Smooth muscle cell of the brain vasculature (primary cell): ENCODE measurements around the gene ELOVL6.
"Not testable (repeated sequence)": the region's sequence is repeated elsewhere in the genome, so short reads cannot be mapped to it uniquely, and the experiment has no call there.

Experiments used
- DNase-seq: peaks from one replicate; pipeline ENCODE4 v3.0.0-alpha.2; 2012; ENCODE audit warnings: low read depth, low spot score

Gene ELOVL6

DNA sequence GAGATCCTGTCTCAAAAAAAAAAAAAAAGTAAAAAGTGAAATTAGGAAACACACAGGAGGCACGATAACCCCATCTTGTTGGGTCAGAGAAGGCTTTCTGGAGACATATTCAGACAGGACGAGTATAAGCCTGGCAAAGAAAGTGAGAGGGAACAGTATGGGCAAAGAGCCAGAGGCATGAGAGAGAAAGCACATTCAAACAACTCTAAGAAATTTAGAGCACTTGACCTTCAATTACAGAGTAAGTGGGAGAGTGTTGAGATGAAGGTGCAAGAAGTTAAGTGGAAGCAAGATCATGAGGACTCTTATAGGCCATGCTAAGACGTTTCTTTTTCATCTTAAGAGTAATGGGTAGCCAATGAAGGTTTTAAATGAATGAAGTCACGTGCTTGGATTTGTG, 70.4 kb downstream of the ELOVL6 start:
- DNase-seq, result no peak

- no peak for DNase-seq
Measured at GRCh38 chr4:110124711-110125110, 73.7 kb downstream of the ELOVL6 start.

- DNase-seq, result no peak
Measured at GRCh38 chr4:110122201-110122600, 76.2 kb downstream of the ELOVL6 start.

DNA sequence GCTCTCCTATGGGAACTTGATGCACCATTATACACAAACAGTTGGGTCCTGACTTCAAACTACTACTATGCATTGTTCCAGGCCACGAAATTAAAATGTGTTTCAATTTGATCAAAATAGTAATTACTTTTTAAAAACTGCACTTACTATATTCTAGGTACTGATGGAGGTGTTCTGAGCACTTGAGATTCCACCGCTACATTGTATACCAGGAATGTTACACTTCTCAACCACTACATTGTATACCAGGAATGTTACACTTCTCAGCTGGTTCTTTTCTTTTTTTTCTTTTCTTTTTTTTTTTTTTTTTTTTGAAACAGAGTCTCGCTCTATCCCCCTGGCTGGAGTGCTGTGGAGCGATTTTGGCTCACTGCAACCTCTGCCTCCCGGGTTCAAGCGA, 77.9 kb downstream of the ELOVL6 start:
- no peak for DNase-seq

GRCh38 chr4:110119880-110120279, 78.5 kb downstream of the ELOVL6 start:
- no peak for DNase-seq

GRCh38 chr4:110119337-110119736, 79.1 kb downstream of the ELOVL6 start:
- DNase-seq, result no peak

DNA sequence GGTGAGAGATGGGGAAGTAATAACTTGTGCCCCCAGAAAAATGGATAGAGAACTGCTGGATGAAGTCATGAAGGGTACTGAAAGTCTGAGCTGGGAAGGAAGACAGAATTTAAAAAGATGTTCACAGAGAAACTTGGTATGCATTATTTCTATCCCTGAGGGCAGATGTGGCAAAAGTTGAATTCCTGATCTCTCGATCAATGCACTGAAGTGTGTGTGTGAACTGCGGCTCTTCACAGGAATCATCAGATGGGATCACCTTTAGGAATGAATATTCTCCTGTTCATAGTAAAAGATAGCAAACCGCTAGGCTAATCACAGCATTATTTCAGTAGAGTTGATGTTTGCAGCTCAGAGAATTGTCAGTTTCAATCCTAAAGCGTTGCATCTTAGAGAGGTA, 86.4 kb downstream of the ELOVL6 start:
- DNase-seq, result no peak

DNA sequence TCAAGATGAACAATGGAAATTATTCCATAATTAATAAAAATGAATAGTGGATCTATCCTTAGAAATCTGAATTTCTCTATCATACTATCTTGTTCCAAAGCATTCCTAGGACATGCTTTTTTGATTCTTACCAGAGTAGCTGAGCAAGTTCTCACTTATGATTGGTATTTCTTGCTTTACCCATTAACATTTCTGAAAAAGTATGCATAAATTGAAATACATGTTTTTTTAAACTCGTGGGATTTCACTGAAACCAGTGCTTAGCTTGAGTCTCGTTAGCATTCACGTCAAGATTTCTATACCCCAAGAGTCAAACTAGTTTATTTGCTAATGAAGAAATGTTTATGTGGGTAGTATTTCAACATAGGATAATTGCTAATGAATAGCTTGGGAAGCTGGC, 89.0 kb downstream of the ELOVL6 start:
- no peak for DNase-seq

DNA sequence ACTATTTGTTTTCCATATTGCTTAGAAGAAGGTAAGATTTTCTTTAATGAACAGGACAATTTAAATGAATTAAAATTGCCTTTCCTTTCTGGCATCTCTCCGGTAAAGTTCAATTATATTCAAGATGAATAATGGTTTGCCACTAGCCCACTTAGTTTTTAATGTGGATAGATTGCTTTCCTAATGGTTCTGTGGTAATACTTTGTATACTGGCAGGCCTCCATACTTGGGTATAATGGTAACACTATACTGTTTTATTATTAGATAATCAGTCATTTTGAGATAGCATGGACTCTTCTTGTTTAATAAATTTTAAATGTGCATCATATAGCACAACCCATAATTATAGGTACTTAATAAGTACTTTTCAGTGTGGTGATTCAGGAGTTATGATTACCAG, 89.5 kb downstream of the ELOVL6 start:
- DNase-seq, result no peak

DNA sequence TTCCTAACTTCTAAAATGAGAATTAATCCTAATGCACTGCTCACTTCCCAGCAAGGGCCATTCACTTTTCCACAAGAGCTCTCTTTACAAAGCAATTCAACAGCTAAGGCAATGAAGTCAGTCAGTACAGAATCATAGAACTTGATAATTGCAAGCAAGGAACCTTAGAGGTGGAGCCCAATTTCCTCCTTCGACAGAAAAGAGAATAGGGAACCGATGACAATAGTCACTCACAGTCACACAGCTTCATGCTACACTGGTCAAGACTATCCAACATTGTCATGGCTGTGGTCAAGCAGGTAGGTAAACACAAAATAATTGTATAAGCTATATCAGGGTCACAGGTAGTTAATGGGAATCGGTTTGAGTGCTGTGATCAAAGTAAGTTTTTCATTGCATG, 90.0 kb downstream of the ELOVL6 start:
- DNase-seq, result no peak

DNA sequence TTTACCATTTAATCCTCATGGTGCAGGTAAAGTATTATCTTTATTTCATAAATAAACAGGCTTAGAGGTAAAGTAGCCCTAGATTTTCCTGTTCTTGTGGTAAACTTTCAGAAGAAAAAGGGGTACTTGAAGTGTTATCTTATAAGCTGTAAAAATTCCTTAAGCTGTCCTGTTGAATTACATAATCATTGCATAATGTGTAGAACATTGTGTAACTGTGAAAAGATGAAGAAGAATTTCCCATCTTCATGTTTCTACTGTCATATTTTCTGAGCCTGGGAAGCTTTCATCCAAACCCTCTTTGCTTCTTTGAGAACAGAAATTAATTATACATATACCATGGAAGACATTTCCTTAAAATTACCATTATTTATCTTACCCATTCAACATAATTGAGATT, 90.5 kb downstream of the ELOVL6 start:
- no peak for DNase-seq

- no peak for DNase-seq
Measured at GRCh38 chr4:110106931-110107296, 91.5 kb downstream of the ELOVL6 start.

GRCh38 chr4:110104661-110105060, 93.8 kb downstream of the ELOVL6 start:
- no peak for DNase-seq

DNA sequence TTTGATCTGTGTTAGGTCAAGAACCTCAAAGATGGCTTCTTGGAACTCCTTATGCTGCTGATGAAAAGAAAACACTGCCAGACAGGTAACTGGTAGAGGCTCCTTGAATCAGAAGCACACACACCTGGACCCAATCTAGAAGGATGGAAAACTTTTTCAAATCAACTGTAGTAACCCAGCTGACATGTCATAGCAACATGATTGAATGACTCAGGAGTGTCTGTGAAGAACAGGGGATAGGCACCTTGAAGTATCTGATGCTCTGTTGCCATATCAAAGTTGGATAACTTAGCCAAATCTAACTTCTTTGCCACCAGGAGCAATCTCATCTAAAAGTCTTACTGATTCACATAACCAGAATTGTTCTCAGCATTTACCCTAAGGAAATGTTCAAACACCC, 98.8 kb downstream of the ELOVL6 start:
- no peak for DNase-seq

DNA sequence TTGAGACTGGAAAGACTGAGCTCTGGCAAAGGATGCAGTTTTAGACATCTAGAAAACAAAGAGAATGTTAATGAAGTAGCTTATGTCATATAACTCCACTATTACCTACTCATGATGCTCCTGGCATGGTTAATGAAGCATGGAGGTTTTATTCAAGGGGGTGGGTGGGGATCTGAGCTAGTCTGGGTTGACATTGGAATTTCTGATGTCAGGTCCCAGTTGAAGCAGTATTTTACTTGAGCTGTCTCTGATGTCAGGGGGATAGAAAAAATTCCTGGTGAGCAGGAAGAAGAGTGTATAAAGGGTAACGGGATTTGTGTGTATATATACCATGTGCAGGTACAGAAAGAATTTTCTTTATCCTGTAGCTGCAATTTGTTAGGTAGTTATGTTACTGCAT, 102.0 kb downstream of the ELOVL6 start:
- DNase-seq, result no peak

- no peak for DNase-seq
Measured at GRCh38 chr4:110092646-110093045, 105.8 kb downstream of the ELOVL6 start.

DNA sequence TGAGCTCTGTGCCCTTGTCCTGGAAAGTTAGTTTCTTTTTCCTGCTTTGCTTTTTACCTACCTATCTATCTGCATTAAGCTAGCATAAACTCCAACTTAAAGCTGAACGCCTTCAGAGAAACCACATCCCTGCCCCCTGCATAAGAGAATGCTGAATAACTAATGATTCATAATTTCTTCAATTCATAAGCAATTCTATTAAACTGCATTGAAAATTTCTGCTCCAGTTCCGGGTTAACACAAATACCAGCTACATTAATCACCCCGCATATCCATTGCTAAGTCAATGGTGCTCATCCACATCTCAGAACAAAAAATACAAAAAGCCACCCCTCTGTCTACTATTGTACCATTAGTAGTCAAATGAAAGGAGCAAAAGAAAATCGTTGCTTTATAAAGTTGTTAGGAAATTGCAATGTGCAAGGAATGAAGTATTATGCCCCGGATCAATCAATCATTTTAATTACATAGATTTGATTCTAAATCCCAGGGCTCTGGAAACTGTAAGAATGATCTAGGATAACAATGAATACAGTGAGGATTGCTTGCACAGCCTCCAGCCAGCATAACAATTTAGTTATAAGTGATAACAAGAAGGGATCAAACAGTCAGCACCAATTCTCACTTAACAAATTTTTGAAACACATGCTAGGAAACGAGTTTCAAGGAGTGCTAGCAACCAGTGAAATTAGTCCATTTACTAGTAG, 106.8 kb downstream of the ELOVL6 start:
- no peak for DNase-seq

DNA sequence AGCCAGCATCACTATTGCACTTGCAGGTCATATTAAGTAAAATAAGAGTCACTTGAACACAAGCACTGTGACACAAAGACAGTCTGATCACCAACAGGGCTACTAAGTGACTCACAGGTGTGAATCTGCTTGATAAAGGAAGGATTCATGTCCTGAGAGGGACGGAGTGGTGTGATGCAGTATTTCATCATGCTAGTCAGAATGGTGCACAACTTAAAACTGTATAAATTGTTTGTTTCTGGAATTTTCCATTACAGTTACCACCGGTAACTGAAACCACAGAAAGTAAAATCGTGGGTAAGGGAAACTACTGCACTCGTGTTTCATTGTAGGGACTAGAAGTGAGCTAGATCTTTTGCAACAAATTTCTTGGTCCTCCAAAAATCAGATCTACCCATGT, 109.7 kb downstream of the ELOVL6 start:
- no peak for DNase-seq

GRCh38 chr4:110087070-110087708, 111.2 kb downstream of the ELOVL6 start:
- DNase-seq, result no peak

DNA sequence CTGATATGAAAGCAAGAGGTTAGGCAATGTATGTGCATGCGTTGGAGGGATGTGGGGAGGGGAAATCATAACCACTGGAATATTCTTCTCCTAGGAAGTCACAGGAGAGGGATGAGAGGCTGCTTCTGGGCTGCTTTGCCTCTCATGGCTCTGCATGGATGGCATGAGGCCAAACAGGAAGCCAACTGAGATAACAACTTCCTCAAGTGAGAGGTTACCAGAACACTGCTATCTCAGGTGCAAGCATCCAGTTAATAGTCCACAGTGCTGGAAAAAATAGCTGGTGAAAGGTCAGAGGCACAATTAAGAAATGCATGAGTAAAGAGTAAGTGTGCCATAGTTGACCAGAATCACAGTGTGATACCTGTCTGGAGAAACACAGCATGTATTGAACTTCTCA, 113.3 kb downstream of the ELOVL6 start:
- DNase-seq, result no peak

DNA sequence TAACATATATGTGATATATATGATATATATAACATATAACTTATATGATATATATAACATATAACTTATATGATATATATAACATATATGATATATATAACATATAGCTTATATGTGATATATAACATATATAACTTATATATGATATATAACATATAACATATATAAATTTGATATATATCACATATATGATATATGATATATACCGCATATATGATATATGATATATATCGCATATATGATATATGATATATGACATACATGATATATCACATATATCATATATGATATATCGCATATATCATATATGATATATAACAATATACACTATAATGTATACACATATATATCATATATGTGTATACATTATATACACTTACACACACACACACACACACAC, 114.3 kb downstream of the ELOVL6 start:
- no peak for DNase-seq

DNA sequence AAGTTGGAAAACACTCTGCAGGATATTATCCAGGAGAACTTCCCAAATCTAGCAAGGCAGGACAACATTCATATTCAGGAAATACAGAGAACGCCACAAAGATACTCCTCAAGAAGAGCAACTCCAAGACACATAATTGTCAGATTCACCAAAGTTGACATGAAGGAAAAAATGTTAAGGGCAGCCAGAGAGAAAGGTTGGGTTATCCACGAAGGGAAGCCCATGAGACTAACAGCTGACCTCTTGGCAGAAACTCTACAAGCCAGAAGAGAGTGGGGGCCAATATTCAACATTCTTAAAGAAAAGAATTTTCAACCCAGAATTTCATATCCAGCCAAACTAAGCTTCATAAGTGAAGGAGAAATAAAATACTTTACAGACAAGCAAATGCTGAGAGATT, 120.3 kb downstream of the ELOVL6 start:
- DNase-seq, result not testable (repeated sequence)

- DNase-seq, result not testable (repeated sequence)
Measured at GRCh38 chr4:110076828-110077227, 121.6 kb downstream of the ELOVL6 start.

- DNase-seq, result no peak
Measured at GRCh38 chr4:110075891-110076290, 122.5 kb downstream of the ELOVL6 start.
